LNCaP clone FGC (cell line): Measurements from ENCODE around the gene CT45A3.
"Not testable (repeated sequence)": the region's sequence is repeated elsewhere in the genome, so short reads cannot be mapped to it uniquely, and the experiment has no call there.

Experiments
- DNase-seq: peaks from one replicate; pipeline ENCODE4 v3.0.0-alpha.2; 2011; ENCODE audit warnings: low read depth
- H3K4me3 ChIP-seq: 2 replicates; pipeline ENCODE4 v1.5.1; 2011; ENCODE audit warnings: mild to moderate bottlenecking, low read depth, low read length, control low read depth
- CTCF ChIP-seq: IDR thresholded peaks from 2 replicates; pipeline ENCODE4 v1.5.1; 2012; ENCODE audit warnings: mild to moderate bottlenecking; ENCODE audit not compliant: control insufficient read depth, insufficient read depth; ENCODE audit errors: extremely low read depth

The CT45A3 gene

GRCh38 chrX:135713183-135713689 is 54.8 kb downstream of the CT45A3 start, which contains the start of gene CT45A1:
Gene CT45A1, plus strand, starts transcription at chrX:135713639. Its CDS starts 5,302 bp downstream, at chrX:135718941.
- DNase-seq, H3K4me3 ChIP-seq: not testable (repeated sequence)
- TF ChIP-seq CTCF, result peak; percentile 43
